ENCODE data around the gene FNDC11.
"Not testable (repeated sequence)": the region's sequence is repeated elsewhere in the genome, so short reads cannot be mapped to it uniquely, and the experiment has no call there.

The FNDC11 gene

GRCh38 chr20:63553933-63554290 is at the start of gene FNDC11:
Gene FNDC11, plus strand, starts transcription at chr20:63554159. Its CDS starts 1,505 bp downstream, at chr20:63555664.
- peak in 1 of 2 donors; percentile 25 for DNase-seq (ENCODE audit: low read depth in 1 of 2, low spot score in 1 of 2)

- no peak for DNase-seq (ENCODE audit: low read depth in 1 of 2, low spot score in 1 of 2)
Measured at GRCh38 chr20:63504642-63505041, 49.3 kb upstream of the FNDC11 start.

GRCh38 chr20:63505281-63505680 is 48.7 kb upstream of the FNDC11 start:
- DNase-seq (ENCODE audit: low read depth in 1 of 2, low spot score in 1 of 2): no peak

GRCh38 chr20:63505723-63506122 is 48.2 kb upstream of the FNDC11 start:
- DNase-seq (ENCODE audit: low read depth in 1 of 2, low spot score in 1 of 2): no peak

GRCh38 chr20:63507083-63507743 is 46.7 kb upstream of the FNDC11 start:
- no peak for DNase-seq (ENCODE audit: low read depth in 1 of 2, low spot score in 1 of 2)

- no peak for DNase-seq (ENCODE audit: low read depth in 1 of 2, low spot score in 1 of 2)
Measured at GRCh38 chr20:63508072-63508768, 45.7 kb upstream of the FNDC11 start.

- no peak for DNase-seq (ENCODE audit: low read depth in 1 of 2, low spot score in 1 of 2)
Measured at GRCh38 chr20:63509088-63509564, 44.8 kb upstream of the FNDC11 start.

- DNase-seq (ENCODE audit: low read depth in 1 of 2, low spot score in 1 of 2): no peak
Measured at GRCh38 chr20:63513207-63513606, 40.8 kb upstream of the FNDC11 start.

- DNase-seq (ENCODE audit: low read depth in 1 of 2, low spot score in 1 of 2): not testable (repeated sequence)
Measured at GRCh38 chr20:63514520-63514919, 39.4 kb upstream of the FNDC11 start.

- no peak for DNase-seq (ENCODE audit: low read depth in 1 of 2, low spot score in 1 of 2)
Measured at GRCh38 chr20:63517376-63518309, 36.3 kb upstream of the FNDC11 start.

- no peak for DNase-seq (ENCODE audit: low read depth in 1 of 2, low spot score in 1 of 2)
Measured at GRCh38 chr20:63518351-63518861, 35.6 kb upstream of the FNDC11 start.

GRCh38 chr20:63518946-63519667 is 34.9 kb upstream of the FNDC11 start:
- DNase-seq (ENCODE audit: low read depth in 1 of 2, low spot score in 1 of 2): no peak

GRCh38 chr20:63519668-63520503 is 34.1 kb upstream of the FNDC11 start:
- DNase-seq (ENCODE audit: low read depth in 1 of 2, low spot score in 1 of 2): peak; percentile 46 to 51

- DNase-seq (ENCODE audit: low read depth in 1 of 2, low spot score in 1 of 2): peak; percentile 71 to 77
Measured at GRCh38 chr20:63520504-63520933, 33.4 kb upstream of the FNDC11 start, which contains the start of gene PPDPF. Gene PPDPF, plus strand, starts transcription at chr20:63520765. Its CDS starts 544 bp downstream, at chr20:63521309.

GRCh38 chr20:63520934-63521601 is 32.9 kb upstream of the FNDC11 start:
- DNase-seq (ENCODE audit: low read depth in 1 of 2, low spot score in 1 of 2): peak; percentile 48 to 66

GRCh38 chr20:63521602-63522001 is 32.4 kb upstream of the FNDC11 start:
- no peak for DNase-seq (ENCODE audit: low read depth in 1 of 2, low spot score in 1 of 2)

GRCh38 chr20:63522091-63522868 is 31.7 kb upstream of the FNDC11 start:
- no peak for DNase-seq (ENCODE audit: low read depth in 1 of 2, low spot score in 1 of 2)

GRCh38 chr20:63522981-63523611 is 30.9 kb upstream of the FNDC11 start:
- DNase-seq (ENCODE audit: low read depth in 1 of 2, low spot score in 1 of 2): no peak

All from activated T-helper 1 cell treated with anti-CD3 and anti-CD28 coated beads, Interleukin-2, amount 50 U/mL, for 16 hours (primary cell).